ENCODE measurements around the gene SNAP29.
"Not testable (repeated sequence)": the region's sequence is repeated elsewhere in the genome, so short reads cannot be mapped to it uniquely, and the experiment has no call there.

Gene SNAP29

GRCh38 chr22:20928573-20928967, 69.8 kb downstream of the SNAP29 start:
- Histone ChIP-seq H3K27me3 (ENCODE audit: control insufficient read depth, insufficient read depth, low read length, poor library complexity, severe bottlenecking) (no peaks in the 10 kb centered on the region), H3K9me3 (ENCODE audit: control insufficient read depth, low read length) (no peaks in the 10 kb centered on the region), H3K4me3 (ENCODE audit: insufficient read depth, low read depth, low read length) (no peak overlapping the region), H3K4me1 (ENCODE audit: control insufficient read depth, insufficient read depth, low read length) (peaks cover 9% of the 10 kb centered on the region), H3K36me3 (ENCODE audit: control insufficient read depth, insufficient read depth, low read length) (peaks cover 3% of the 10 kb centered on the region), H3K27ac (ENCODE audit: insufficient read depth, low read depth, low read length, poor library complexity, severe bottlenecking) (no peak overlapping the region)
- 93 to 98% methylated on average over 2 to 4 of the region's 4 CpGs for WGBS, 2 experiments

DNA sequence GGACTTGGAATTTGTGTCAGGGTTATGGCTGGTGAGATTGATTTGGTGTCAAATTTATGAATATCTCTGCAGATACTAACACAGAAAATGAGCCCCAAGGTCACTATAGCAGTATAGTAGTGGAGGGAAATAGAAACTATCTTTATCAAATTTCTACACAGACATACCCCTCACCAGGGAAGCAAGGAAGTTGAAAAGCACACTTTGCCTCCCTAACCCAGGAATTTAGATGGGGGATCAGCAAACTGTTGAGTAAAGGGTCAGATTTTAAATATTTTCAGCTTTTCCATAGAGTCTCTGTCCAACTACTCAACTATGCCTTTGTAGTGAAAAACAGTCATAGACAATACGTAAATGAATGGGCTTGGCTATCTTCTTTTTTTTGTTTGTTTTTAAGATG, 71.2 kb downstream of the SNAP29 start:
- no peak overlapping the region for H3K27ac ChIP-seq (ENCODE audit: insufficient read depth, low read depth, low read length, poor library complexity, severe bottlenecking)
- H3K9me3 ChIP-seq (ENCODE audit: control insufficient read depth, low read length), result no peaks in the 10 kb centered on the region
- H3K36me3 ChIP-seq (ENCODE audit: control insufficient read depth, insufficient read depth, low read length), result peaks cover 10% of the 10 kb centered on the region
- H3K4me1 ChIP-seq (ENCODE audit: control insufficient read depth, insufficient read depth, low read length), result peaks cover 9% of the 10 kb centered on the region
- H3K4me3 ChIP-seq (ENCODE audit: insufficient read depth, low read depth, low read length), result no peak overlapping the region
- no peaks in the 10 kb centered on the region for H3K27me3 ChIP-seq (ENCODE audit: control insufficient read depth, insufficient read depth, low read length, poor library complexity, severe bottlenecking)
- WGBS, 2 experiments, result 96 to 100% methylated on average over 1 of the region's 1 CpG

- H3K4me1 ChIP-seq (ENCODE audit: control insufficient read depth, insufficient read depth, low read length), result not testable (repeated sequence)
- H3K36me3 ChIP-seq (ENCODE audit: control insufficient read depth, insufficient read depth, low read length), result peaks cover 14% of the 10 kb centered on the region
These were observed 71.6 kb downstream of the SNAP29 start for GRCh38 chr22:20930435-20930834.

GRCh38 chr22:20931126-20931654, 72.4 kb downstream of the SNAP29 start:
- WGBS, 2 experiments, result 89 to 96% methylated on average over 4 of the region's 4 CpGs

More at GRCh38 chr22:20930435-20930834, 71.6 kb downstream of the SNAP29 start:
- 96 to 97% methylated on average over 12 of the region's 12 CpGs for WGBS, 2 experiments
- H3K9me3 ChIP-seq (ENCODE audit: control insufficient read depth, low read length); H3K27ac ChIP-seq (ENCODE audit: insufficient read depth, low read depth, low read length, poor library complexity, severe bottlenecking); H3K27me3 ChIP-seq (ENCODE audit: control insufficient read depth, insufficient read depth, low read length, poor library complexity, severe bottlenecking); H3K4me3 ChIP-seq (ENCODE audit: insufficient read depth, low read depth, low read length): not testable (repeated sequence)

GRCh38 chr22:20933910-20934309, 75.1 kb downstream of the SNAP29 start:
- H3K27ac ChIP-seq (ENCODE audit: insufficient read depth, low read depth, low read length, poor library complexity, severe bottlenecking), result no peak overlapping the region
- no peaks in the 10 kb centered on the region for H3K4me1 ChIP-seq (ENCODE audit: control insufficient read depth, insufficient read depth, low read length)
- no peaks in the 10 kb centered on the region for H3K9me3 ChIP-seq (ENCODE audit: control insufficient read depth, low read length)
- no peaks in the 10 kb centered on the region for H3K27me3 ChIP-seq (ENCODE audit: control insufficient read depth, insufficient read depth, low read length, poor library complexity, severe bottlenecking)
- 93 to 96% methylated on average over 7 of the region's 7 CpGs for WGBS, 2 experiments
- H3K4me3 ChIP-seq (ENCODE audit: insufficient read depth, low read depth, low read length), result no peak overlapping the region
- peaks cover 33% of the 10 kb centered on the region for H3K36me3 ChIP-seq (ENCODE audit: control insufficient read depth, insufficient read depth, low read length)

More at GRCh38 chr22:20931126-20931654, 72.4 kb downstream of the SNAP29 start:
- Histone ChIP-seq H3K36me3 (ENCODE audit: control insufficient read depth, insufficient read depth, low read length) (peaks cover 17% of the 10 kb centered on the region), H3K27ac (ENCODE audit: insufficient read depth, low read depth, low read length, poor library complexity, severe bottlenecking) (no peak overlapping the region), H3K27me3 (ENCODE audit: control insufficient read depth, insufficient read depth, low read length, poor library complexity, severe bottlenecking) (no peaks in the 10 kb centered on the region), H3K4me3 (ENCODE audit: insufficient read depth, low read depth, low read length) (no peak overlapping the region), H3K4me1 (ENCODE audit: control insufficient read depth, insufficient read depth, low read length) (no peaks in the 10 kb centered on the region), H3K9me3 (ENCODE audit: control insufficient read depth, low read length) (no peaks in the 10 kb centered on the region)

DNA sequence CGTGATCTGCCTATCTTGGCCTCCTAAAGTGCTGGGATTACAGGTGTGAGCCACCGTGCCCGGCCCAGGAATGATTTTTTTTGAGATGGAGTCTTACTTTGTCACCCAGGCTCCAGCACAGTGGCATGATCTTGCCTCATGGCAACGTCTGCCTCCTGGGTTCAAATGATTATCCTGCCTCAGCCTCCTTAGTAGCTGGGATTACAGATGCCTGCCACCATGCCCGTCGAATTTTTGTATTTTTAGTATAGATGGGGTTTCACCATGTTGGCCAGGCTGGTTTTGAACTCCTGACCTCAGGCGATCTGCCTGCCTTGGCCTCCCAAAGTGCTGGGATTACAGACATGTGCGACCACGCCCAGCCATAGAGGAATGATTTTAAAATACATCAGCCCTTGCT, 76.2 kb downstream of the SNAP29 start:
- peaks cover 35% of the 10 kb centered on the region for H3K36me3 ChIP-seq (ENCODE audit: control insufficient read depth, insufficient read depth, low read length)
- H3K27me3 ChIP-seq (ENCODE audit: control insufficient read depth, insufficient read depth, low read length, poor library complexity, severe bottlenecking); H3K4me3 ChIP-seq (ENCODE audit: insufficient read depth, low read depth, low read length); H3K4me1 ChIP-seq (ENCODE audit: control insufficient read depth, insufficient read depth, low read length); H3K9me3 ChIP-seq (ENCODE audit: control insufficient read depth, low read length); H3K27ac ChIP-seq (ENCODE audit: insufficient read depth, low read depth, low read length, poor library complexity, severe bottlenecking): not testable (repeated sequence)
- WGBS, 2 experiments, result 89 to 94% methylated on average over 9 of the region's 9 CpGs

DNA sequence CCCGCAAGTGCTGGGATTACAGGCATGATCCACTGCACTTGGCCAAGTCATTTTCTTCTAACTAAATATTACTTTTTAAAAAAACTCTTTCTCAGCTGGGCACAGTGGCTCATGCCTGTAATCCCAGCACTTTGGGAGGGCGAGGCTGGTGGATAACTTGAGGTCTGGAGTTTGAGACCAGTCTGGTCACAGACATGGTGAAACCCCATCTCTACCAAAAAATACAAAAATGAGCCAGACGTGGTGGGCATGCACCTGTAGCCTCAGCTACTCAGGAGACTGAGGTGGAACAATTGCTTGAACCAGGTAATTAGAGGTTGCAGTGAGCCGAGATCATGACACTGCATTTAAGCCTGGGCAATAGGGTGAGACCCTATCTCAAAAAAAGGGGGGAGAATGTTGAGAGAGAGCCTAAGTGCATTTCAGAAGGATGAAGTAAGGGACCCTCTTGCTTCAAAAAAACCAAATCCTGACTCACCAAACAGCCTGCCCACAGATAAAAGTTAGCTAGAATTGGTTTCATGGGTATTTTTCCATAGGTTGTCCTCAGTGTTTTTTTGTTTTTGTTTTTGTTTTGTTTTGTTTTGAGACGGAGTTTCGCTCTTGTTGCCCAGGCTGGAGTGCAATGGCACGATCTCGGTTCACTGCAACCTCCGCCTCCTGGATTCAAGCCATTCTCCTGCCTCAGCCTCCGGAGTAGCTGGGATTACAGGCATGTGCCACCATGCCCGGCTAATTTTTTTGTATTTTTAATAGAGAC, 77.2 kb downstream of the SNAP29 start:
- H3K9me3 ChIP-seq (ENCODE audit: control insufficient read depth, low read length); H3K27me3 ChIP-seq (ENCODE audit: control insufficient read depth, insufficient read depth, low read length, poor library complexity, severe bottlenecking); H3K4me1 ChIP-seq (ENCODE audit: control insufficient read depth, insufficient read depth, low read length); H3K27ac ChIP-seq (ENCODE audit: insufficient read depth, low read depth, low read length, poor library complexity, severe bottlenecking); H3K4me3 ChIP-seq (ENCODE audit: insufficient read depth, low read depth, low read length): not testable (repeated sequence)
- H3K36me3 ChIP-seq (ENCODE audit: control insufficient read depth, insufficient read depth, low read length), result peaks cover 35% of the 10 kb centered on the region
- WGBS, 2 experiments, result 95 to 96% methylated on average over 11 of the region's 11 CpGs

DNA sequence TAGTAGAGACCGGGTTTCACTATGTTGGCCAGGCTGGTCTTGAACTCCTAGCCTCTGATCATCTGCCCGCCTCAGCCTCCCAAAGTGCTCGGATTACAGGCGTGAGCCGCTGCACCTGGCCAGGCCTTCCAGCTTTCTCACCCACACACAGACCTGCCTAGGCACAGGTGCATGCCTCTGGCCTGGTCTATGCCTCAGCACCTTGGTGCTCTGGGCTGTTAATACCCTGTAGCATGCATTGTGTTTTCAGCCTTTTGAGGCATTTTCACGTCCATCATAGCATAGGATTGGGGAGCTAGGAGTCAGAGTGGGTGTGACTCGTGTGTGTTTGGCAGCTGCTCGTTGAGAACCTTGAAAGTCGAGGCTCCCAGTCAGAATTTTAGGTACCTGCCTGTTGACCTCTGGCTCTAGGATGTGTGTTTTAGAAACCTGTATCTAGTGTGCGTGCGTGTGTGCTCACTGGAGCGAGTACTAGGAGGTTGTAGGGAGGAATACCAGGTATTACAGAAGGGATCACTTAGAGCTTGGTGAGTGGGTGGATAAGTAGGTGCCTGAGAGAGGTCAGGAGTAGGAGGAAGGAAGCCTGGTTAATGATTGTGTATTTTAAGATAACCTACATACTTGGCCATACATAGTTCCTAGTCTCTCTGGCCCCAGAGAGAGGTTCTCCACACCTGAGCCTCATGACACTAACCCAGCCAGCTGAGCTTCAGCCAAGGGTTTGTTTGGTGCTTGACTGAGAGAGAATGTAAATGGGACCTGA, 78.4 kb downstream of the SNAP29 start:
- peaks cover 35% of the 10 kb centered on the region for H3K36me3 ChIP-seq (ENCODE audit: control insufficient read depth, insufficient read depth, low read length)
- H3K27me3 ChIP-seq (ENCODE audit: control insufficient read depth, insufficient read depth, low read length, poor library complexity, severe bottlenecking), result no peaks in the 10 kb centered on the region
- H3K4me3 ChIP-seq (ENCODE audit: insufficient read depth, low read depth, low read length), result no peak overlapping the region
- no peak overlapping the region for H3K27ac ChIP-seq (ENCODE audit: insufficient read depth, low read depth, low read length, poor library complexity, severe bottlenecking)
- 85 to 86% methylated on average over 12 of the region's 12 CpGs for WGBS, 2 experiments
- no peaks in the 10 kb centered on the region for H3K4me1 ChIP-seq (ENCODE audit: control insufficient read depth, insufficient read depth, low read length)
- H3K9me3 ChIP-seq (ENCODE audit: control insufficient read depth, low read length), result no peaks in the 10 kb centered on the region

DNA sequence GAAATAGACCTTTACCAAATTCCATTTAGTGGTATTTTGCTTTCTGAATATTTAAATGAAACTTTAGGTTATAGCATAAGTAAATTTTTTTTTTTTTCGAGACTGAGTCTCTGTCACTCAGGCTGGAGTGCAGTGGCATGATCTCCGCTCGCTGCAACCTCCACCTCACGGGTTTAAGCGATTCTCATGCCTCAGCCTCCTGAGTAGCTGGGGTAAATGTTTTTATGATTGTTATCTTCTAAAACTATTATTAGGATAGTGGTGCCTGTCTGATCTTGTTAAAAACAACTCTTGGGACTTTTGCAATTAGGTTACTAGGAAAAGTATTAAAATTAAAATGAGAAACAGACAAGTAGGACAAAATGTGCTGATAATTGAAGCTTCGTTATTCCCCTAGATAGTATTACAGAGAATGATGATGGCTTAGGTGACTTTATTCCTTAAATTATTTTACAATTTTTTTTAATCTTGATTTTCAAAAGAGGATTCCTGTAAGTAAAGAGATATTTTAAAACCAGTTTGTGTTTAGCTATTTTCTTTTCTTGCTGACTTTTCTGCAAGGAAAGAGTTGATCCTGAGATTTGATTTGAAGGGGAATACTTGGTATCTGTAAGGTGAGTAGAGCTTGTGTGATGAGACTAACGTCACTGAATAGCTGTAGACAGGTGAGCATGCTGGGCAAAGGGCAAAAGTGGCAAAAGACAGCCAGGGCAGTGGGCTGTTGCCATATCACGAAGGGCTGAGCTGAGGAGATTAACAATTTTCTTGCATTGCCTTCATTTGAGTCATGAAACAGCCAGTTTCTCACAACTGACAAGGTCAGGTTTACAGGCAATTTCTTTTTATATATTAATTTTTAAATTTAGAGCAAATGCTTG, 79.2 kb downstream of the SNAP29 start:
- peaks cover 35% of the 10 kb centered on the region for H3K36me3 ChIP-seq (ENCODE audit: control insufficient read depth, insufficient read depth, low read length)
- 96 to 97% methylated on average over 7 to 8 of the region's 8 CpGs for WGBS, 2 experiments
- H3K27me3 ChIP-seq (ENCODE audit: control insufficient read depth, insufficient read depth, low read length, poor library complexity, severe bottlenecking), result no peaks in the 10 kb centered on the region
- H3K4me1 ChIP-seq (ENCODE audit: control insufficient read depth, insufficient read depth, low read length), result no peaks in the 10 kb centered on the region
- H3K9me3 ChIP-seq (ENCODE audit: control insufficient read depth, low read length), result no peaks in the 10 kb centered on the region
- H3K27ac ChIP-seq (ENCODE audit: insufficient read depth, low read depth, low read length, poor library complexity, severe bottlenecking), result no peak overlapping the region
- H3K4me3 ChIP-seq (ENCODE audit: insufficient read depth, low read depth, low read length), result no peak overlapping the region

Data from ectodermal cell (in vitro differentiated cells).